ENCODE results near the gene WFDC1. TPM values are rescaled to one million over a fixed set of nuclear protein-coding genes. Genes with fewer than 3 reads are reported as not detected.

The WFDC1 gene
- total RNA-seq, 2 experiments from 2014 or later: not detected

DNA sequence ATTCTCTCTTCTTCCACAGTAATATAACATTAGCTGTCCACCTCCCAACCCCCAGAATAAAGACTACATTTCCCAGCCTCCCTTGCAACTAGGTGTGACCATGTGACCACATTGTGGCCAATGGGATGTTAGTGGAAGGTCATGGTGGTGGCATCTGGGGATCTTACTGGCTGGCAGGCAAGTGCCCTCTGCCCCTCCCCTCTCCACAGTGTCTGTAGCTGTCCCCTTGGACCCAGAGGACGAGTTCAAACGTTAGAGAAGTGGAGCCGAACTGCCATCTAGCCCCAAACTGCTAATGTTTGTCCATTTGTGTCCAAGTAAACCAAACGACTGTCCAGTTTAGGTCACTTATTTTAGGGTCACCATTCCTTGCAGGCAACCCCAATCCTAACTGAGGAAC is 28.2 kb upstream of the WFDC1 start:
- peak overlapping the region; percentile 37; the same call in 1 of the 2 replicates for H2AFZ ChIP-seq (ENCODE audit: low read length)

DNA sequence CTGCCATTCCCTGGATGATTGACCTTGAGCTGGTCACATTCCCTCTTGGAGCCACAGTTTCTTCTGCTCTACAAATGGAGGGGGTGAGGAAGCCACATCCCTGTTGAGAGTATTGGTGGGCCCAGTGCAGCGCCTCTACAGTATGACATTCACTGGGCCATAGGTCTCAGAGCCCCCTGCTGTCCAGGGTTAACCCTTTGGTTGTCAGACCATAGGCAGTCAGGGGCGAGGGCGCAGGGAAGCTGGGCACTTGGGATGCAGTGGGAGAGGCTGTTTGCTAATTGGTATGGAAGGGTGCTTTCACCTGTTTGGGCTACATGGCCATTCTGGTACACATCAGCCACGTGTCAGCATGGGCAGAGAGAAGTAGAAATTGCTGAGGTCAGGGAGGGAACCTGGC is 27.3 kb upstream of the WFDC1 start:
- Histone ChIP-seq H2AFZ (ENCODE audit: low read length) (no peak overlapping the region), H3K4me1 (ENCODE audit: insufficient read depth, low read length, poor library complexity, severe bottlenecking) (no peaks in the 10 kb centered on the region), H3K36me3 (ENCODE audit: insufficient read depth, low read length) (no peaks in the 10 kb centered on the region), H3K4me3 (ENCODE audit: low read depth, low read length, poor library complexity, severe bottlenecking) (no peak overlapping the region), H3K9me3 (ENCODE audit: low read length) (no peaks in the 10 kb centered on the region), H3K27ac (ENCODE audit: low read depth, low read length, poor library complexity, severe bottlenecking) (no peak overlapping the region), H3K79me2 (ENCODE audit: insufficient read depth, low read depth, low read length) (no peaks in the 10 kb centered on the region), H4K20me1 (ENCODE audit: insufficient read depth, low read length) (no peaks in the 10 kb centered on the region), H3K4me2 (ENCODE audit: low read length) (no peak overlapping the region), H3K9me2 (ENCODE audit: insufficient read depth, low read length) (no peaks in the 10 kb centered on the region)
- ChIA-PET POLR2A (no interaction called here), CTCF (ENCODE audit: unreplicated experiment) (interaction anchor here (0.6 kb wide), 1 partner anchor 459 kb away, joined by 3 read pairs; no protein-coding TSS in a partner anchor)
- intact Hi-C loops (cut with micrococcal nuclease; ENCODE audit: unreplicated experiment): no loop called here
- DNase-seq (ENCODE audit: low spot score): no peak
- TF ChIP-seq, protein P1, sequence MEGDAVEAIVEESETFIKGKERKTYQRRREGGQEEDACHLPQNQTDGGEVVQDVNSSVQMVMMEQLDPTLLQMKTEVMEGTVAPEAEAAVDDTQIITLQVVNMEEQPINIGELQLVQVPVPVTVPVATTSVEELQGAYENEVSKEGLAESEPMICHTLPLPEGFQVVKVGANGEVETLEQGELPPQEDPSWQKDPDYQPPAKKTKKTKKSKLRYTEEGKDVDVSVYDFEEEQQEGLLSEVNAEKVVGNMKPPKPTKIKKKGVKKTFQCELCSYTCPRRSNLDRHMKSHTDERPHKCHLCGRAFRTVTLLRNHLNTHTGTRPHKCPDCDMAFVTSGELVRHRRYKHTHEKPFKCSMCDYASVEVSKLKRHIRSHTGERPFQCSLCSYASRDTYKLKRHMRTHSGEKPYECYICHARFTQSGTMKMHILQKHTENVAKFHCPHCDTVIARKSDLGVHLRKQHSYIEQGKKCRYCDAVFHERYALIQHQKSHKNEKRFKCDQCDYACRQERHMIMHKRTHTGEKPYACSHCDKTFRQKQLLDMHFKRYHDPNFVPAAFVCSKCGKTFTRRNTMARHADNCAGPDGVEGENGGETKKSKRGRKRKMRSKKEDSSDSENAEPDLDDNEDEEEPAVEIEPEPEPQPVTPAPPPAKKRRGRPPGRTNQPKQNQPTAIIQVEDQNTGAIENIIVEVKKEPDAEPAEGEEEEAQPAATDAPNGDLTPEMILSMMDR (conservative IDR thresholded peaks at IDR 0.05; ENCODE audit: low read length): no peak
- TF ChIP-seq EZH2phosphoT487 (IDR thresholded peaks at IDR 0.05; ENCODE audit: borderline replicate concordance, low read depth, low read length): no peak
- no TSS peak for BruUV-seq (replicated peaks)

More for the DNA sequence above, 28.2 kb upstream of the WFDC1 start:
- no TSS peak for BruUV-seq (replicated peaks)
- no peaks in the 10 kb centered on the region for H3K36me3 ChIP-seq (ENCODE audit: insufficient read depth, low read length)
- H3K9me3 ChIP-seq (ENCODE audit: low read length): no peaks in the 10 kb centered on the region
- H3K79me2 ChIP-seq (ENCODE audit: insufficient read depth, low read depth, low read length): no peaks in the 10 kb centered on the region
- no peaks in the 10 kb centered on the region for H3K9me2 ChIP-seq (ENCODE audit: insufficient read depth, low read length)
- intact Hi-C loops (cut with micrococcal nuclease; ENCODE audit: unreplicated experiment): no loop called here
- DNase-seq (ENCODE audit: low spot score): peak; percentile 63
- no peak overlapping the region; the same call in 1 of the 2 replicates for H3K4me2 ChIP-seq (ENCODE audit: low read length)
- H3K4me1 ChIP-seq (ENCODE audit: insufficient read depth, low read length, poor library complexity, severe bottlenecking): no peaks in the 10 kb centered on the region
- no peak overlapping the region for H3K4me3 ChIP-seq (ENCODE audit: low read depth, low read length, poor library complexity, severe bottlenecking)
- H4K20me1 ChIP-seq (ENCODE audit: insufficient read depth, low read length): no peaks in the 10 kb centered on the region
- ChIA-PET POLR2A (no interaction called here), CTCF (ENCODE audit: unreplicated experiment) (no interaction called here)
- TF ChIP-seq, protein P1 (conservative IDR thresholded peaks at IDR 0.05; ENCODE audit: low read length): no peak
- no peak for TF ChIP-seq EZH2phosphoT487 (IDR thresholded peaks at IDR 0.05; ENCODE audit: borderline replicate concordance, low read depth, low read length)
- no peak overlapping the region for H3K27ac ChIP-seq (ENCODE audit: low read depth, low read length, poor library complexity, severe bottlenecking)

DNA sequence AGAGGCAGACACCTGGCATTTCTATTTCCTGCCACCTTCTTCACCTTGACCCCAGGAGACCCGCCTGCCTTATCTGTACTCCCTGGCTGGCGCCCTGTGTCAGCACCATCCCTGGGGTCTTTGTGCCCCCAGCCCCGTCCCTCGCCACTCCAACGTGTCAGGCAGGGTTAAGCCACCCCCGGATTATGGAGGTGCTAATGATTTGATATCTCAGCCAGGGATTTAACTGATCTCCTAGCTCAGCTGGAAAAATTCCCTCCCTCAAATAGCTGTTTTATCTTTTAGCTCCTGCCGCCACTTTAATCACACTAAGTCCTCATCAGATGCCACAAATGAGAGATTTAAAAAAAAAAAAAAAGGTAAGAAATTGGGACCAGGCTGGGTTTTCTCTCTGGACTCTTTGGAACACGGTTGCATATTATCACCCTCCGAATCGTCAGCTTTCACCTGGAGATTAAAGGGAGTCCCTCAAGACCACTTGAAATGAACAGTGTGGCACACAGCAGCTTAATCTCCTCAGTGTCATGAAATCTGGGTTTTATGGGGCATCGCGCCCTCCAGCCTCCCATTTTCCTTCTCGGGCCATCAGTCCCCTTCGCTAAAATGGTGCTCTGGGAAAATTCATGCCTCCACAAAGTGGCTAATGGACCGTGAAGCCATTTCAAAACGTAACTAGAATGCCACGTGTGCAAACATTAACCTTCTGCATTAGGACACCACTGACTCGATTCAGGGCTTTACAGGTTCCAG is 26.2 kb upstream of the WFDC1 start:
- intact Hi-C loops (cut with micrococcal nuclease; ENCODE audit: unreplicated experiment): no loop called here
- H2AFZ ChIP-seq (ENCODE audit: low read length): no peak overlapping the region
- DNase-seq (ENCODE audit: low spot score): no peak
- POLR2A ChIA-PET: interaction anchor here (0.6 to 0.7 kb wide), 3 partner anchors 51 to 237 kb away, joined by 3 read pairs; no protein-coding TSS in a partner anchor
- no peaks in the 10 kb centered on the region for H3K36me3 ChIP-seq (ENCODE audit: insufficient read depth, low read length)
- H3K4me3 ChIP-seq (ENCODE audit: low read depth, low read length, poor library complexity, severe bottlenecking): no peak overlapping the region
- TF ChIP-seq EZH2phosphoT487 (IDR thresholded peaks at IDR 0.05; ENCODE audit: borderline replicate concordance, low read depth, low read length): no peak
- TF ChIP-seq, protein P1 (conservative IDR thresholded peaks at IDR 0.05; ENCODE audit: low read length): no peak
- BruUV-seq (replicated peaks): no TSS peak
- no peaks in the 10 kb centered on the region for H4K20me1 ChIP-seq (ENCODE audit: insufficient read depth, low read length)
- H3K9me3 ChIP-seq (ENCODE audit: low read length): no peaks in the 10 kb centered on the region
- H3K79me2 ChIP-seq (ENCODE audit: insufficient read depth, low read depth, low read length): no peaks in the 10 kb centered on the region
- CTCF ChIA-PET (ENCODE audit: unreplicated experiment): no interaction called here
- no peaks in the 10 kb centered on the region for H3K9me2 ChIP-seq (ENCODE audit: insufficient read depth, low read length)
- no peak overlapping the region for H3K4me2 ChIP-seq (ENCODE audit: low read length)
- no peak overlapping the region for H3K27ac ChIP-seq (ENCODE audit: low read depth, low read length, poor library complexity, severe bottlenecking)
- no peaks in the 10 kb centered on the region for H3K4me1 ChIP-seq (ENCODE audit: insufficient read depth, low read length, poor library complexity, severe bottlenecking)

Data from OCI-LY7 (cell line).